IMR-90 (cell line): ENCODE measurements around the gene ONECUT1.

Source experiments
- BHLHE40 ChIP-seq: fragments of 150-350 bp; IDR thresholded peaks from 2 replicates; pipeline ENCODE4 v1.6.1; 2016; ENCODE audit warnings: mild to moderate bottlenecking, low read depth, low read length
- CHD1 ChIP-seq: IDR thresholded peaks from 2 replicates; pipeline ENCODE4 v1.6.1; 2012; ENCODE audit warnings: low read depth, low read length, improper control_type of control experiment
- FOS ChIP-seq: fragments of 150-350 bp; IDR thresholded peaks from 2 replicates; pipeline ENCODE4 v1.6.1; 2016; ENCODE audit warnings: low read depth, low read length
- MXI1 ChIP-seq: IDR thresholded peaks from 2 replicates; pipeline ENCODE4 v1.6.1; 2012; ENCODE audit warnings: low read depth, mild to moderate bottlenecking, low read length, moderate library complexity, borderline replicate concordance
- POLR2A ChIP-seq: IDR thresholded peaks from 2 replicates; pipeline ENCODE4 v1.6.1; 2012; ENCODE audit warnings: mild to moderate bottlenecking, low read depth, low read length
- RAD21 ChIP-seq: IDR thresholded peaks from 2 replicates; pipeline ENCODE4 v1.6.1; 2012; ENCODE audit warnings: low read length, improper control_type of control experiment
- TF ChIP-seq, protein P1 (sequence below): conservative IDR thresholded peaks from 2 replicates; pipeline ENCODE4 v1.5.1; 2012; ENCODE audit warnings: mild to moderate bottlenecking, low read depth, low read length, improper control_type of control experiment
- TF ChIP-seq, protein P2 (sequence below): fragments of 150-350 bp; IDR thresholded peaks from 2 replicates; pipeline ENCODE4 v1.6.1; 2016; ENCODE audit warnings: low read depth, mild to moderate bottlenecking, low read length, moderate library complexity, borderline replicate concordance

DNA sequence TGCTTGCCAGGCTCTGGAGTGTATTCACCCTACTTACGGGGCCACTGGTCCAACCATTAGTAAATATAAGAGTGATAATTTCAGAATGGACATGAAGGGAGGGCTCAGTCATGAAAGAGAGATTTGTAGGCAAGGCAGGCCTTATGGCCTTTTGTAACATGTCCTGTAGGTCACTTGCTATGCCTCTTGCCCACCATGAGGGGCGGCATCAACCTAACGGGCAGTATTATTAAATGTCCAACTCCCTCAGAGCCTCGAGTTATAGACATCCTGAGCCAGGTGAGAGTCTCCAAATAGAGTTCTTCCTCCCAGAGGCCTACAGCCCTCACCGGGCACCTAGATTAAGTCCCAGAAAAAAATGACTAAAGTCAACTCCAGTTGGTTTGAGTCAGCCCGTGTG, 30.2 kb downstream of the ONECUT1 start:
- TF ChIP-seq, protein P1, sequence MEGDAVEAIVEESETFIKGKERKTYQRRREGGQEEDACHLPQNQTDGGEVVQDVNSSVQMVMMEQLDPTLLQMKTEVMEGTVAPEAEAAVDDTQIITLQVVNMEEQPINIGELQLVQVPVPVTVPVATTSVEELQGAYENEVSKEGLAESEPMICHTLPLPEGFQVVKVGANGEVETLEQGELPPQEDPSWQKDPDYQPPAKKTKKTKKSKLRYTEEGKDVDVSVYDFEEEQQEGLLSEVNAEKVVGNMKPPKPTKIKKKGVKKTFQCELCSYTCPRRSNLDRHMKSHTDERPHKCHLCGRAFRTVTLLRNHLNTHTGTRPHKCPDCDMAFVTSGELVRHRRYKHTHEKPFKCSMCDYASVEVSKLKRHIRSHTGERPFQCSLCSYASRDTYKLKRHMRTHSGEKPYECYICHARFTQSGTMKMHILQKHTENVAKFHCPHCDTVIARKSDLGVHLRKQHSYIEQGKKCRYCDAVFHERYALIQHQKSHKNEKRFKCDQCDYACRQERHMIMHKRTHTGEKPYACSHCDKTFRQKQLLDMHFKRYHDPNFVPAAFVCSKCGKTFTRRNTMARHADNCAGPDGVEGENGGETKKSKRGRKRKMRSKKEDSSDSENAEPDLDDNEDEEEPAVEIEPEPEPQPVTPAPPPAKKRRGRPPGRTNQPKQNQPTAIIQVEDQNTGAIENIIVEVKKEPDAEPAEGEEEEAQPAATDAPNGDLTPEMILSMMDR, result no peak
- TF ChIP-seq POLR2A (no peak), FOS (no peak), RAD21 (no peak), BHLHE40 (no peak), CHD1 (no peak), MXI1 (no peak)
- TF ChIP-seq, protein P2, sequence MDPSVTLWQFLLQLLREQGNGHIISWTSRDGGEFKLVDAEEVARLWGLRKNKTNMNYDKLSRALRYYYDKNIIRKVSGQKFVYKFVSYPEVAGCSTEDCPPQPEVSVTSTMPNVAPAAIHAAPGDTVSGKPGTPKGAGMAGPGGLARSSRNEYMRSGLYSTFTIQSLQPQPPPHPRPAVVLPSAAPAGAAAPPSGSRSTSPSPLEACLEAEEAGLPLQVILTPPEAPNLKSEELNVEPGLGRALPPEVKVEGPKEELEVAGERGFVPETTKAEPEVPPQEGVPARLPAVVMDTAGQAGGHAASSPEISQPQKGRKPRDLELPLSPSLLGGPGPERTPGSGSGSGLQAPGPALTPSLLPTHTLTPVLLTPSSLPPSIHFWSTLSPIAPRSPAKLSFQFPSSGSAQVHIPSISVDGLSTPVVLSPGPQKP, result no peak
